ENCODE results near the gene STAB1.

Gene STAB1

GRCh38 chr3:52570076-52570475, 74.9 kb downstream of the STAB1 start:
- TF ChIP-seq CTCF (IDR thresholded peaks at IDR 0.05; ENCODE audit: insufficient read depth, low read length), result no peak
- TF ChIP-seq REST (IDR thresholded peaks at IDR 0.05; ENCODE audit: insufficient replicate concordance, low read depth), result no peak
- TF ChIP-seq GABPA (IDR thresholded peaks at IDR 0.05; ENCODE audit: low read depth), result no peak
- no peak for TF ChIP-seq SPI1 (IDR thresholded peaks at IDR 0.05; ENCODE audit: borderline replicate concordance, low read depth)
- TF ChIP-seq POLR2AphosphoS5 (IDR thresholded peaks at IDR 0.05; ENCODE audit: low read depth), result no peak
- Histone ChIP-seq H3K4me3 (replicated peaks; ENCODE audit: insufficient read depth, low read length) (no peak overlapping the region), H3K27ac (replicated peaks) (no peak overlapping the region), H3K27me3 (ENCODE audit: insufficient read depth, poor library complexity, severe bottlenecking) (no peaks in the 10 kb centered on the region)
- DNase-seq (ENCODE audit: low read depth in 1 of 2, low spot score in 1 of 2), result no peak

GRCh38 chr3:52572221-52572620, 77.1 kb downstream of the STAB1 start:
- DNase-seq (ENCODE audit: low read depth in 1 of 2, low spot score in 1 of 2), result no peak
- Histone ChIP-seq H3K27ac (replicated peaks) (no peak overlapping the region), H3K4me3 (replicated peaks; ENCODE audit: insufficient read depth, low read length) (no peak overlapping the region), H3K27me3 (ENCODE audit: insufficient read depth, poor library complexity, severe bottlenecking) (no peaks in the 10 kb centered on the region)
- no peak for TF ChIP-seq GABPA (IDR thresholded peaks at IDR 0.05; ENCODE audit: low read depth)
- no peak for TF ChIP-seq CTCF (IDR thresholded peaks at IDR 0.05; ENCODE audit: insufficient read depth, low read length)
- TF ChIP-seq REST (IDR thresholded peaks at IDR 0.05; ENCODE audit: insufficient replicate concordance, low read depth), result no peak
- TF ChIP-seq POLR2AphosphoS5 (IDR thresholded peaks at IDR 0.05; ENCODE audit: low read depth), result no peak
- TF ChIP-seq SPI1 (IDR thresholded peaks at IDR 0.05; ENCODE audit: borderline replicate concordance, low read depth), result no peak

Data from HL-60 (cell line).